ENCODE results near the gene CC2D2B.

GRCh38 chr10:96074776-96075175, 167.0 kb downstream of the CC2D2B start:
- TF ChIP-seq CTCF (IDR thresholded peaks at IDR 0.05) = no peak
- no peak for TF ChIP-seq POLR2A (IDR thresholded peaks at IDR 0.05)
